HEK293T (cell line): ENCODE data around the gene TRPV4.

Experiments used
- CTCF ChIA-PET: fragments of 350-600 bp; formaldehyde crosslinking; extraction: SDS; loops from one replicate; lab custom pipeline; 2021; ENCODE audit warnings: antibody characterized with exemption, inconsistent platforms; lab: Yijun Ruan, JAX
- POLR2A ChIA-PET: fragments of 350-600 bp; formaldehyde crosslinking; extraction: SDS; loops from one replicate; lab custom pipeline; 2020; ENCODE audit warnings: antibody characterized with exemption, inconsistent platforms; lab: Yijun Ruan, JAX
- DNase-seq: peaks from one replicate; pipeline ENCODE4 v3.0.0; 2012; ENCODE audit warnings: mixed read lengths; ENCODE audit errors: extremely low spot score
- ARNT ChIP-seq: fragments of 450-650 bp; IDR thresholded peaks from 2 replicates; pipeline ENCODE4 v1.6.1; 2017; ENCODE audit warnings: mild to moderate bottlenecking
- BHLHE40 ChIP-seq: fragments of 450-650 bp; IDR thresholded peaks from 2 replicates; pipeline ENCODE4 v1.6.1; 2016; ENCODE audit warnings: mild to moderate bottlenecking, moderate library complexity, borderline replicate concordance
- CTBP1 ChIP-seq: fragments of 450-650 bp; IDR thresholded peaks from 2 replicates; pipeline ENCODE4 v1.6.1; 2016; ENCODE audit warnings: borderline replicate concordance
- ELF4 ChIP-seq: fragments of 450-650 bp; IDR thresholded peaks from 2 replicates; pipeline ENCODE4 v1.6.1; 2017; ENCODE audit warnings: antibody characterized with exemption
- FOXA1 ChIP-seq: fragments of 450-650 bp; IDR thresholded peaks from 2 replicates; pipeline ENCODE4 v1.6.1; 2016; ENCODE audit warnings: mild to moderate bottlenecking
- FOXK2 ChIP-seq: fragments of 450-650 bp; IDR thresholded peaks from 2 replicates; pipeline ENCODE4 v1.6.1; 2016; ENCODE audit warnings: mild to moderate bottlenecking
- FOXM1 ChIP-seq: fragments of 450-650 bp; IDR thresholded peaks from 2 replicates; pipeline ENCODE4 v1.6.1; 2017; ENCODE audit warnings: mild to moderate bottlenecking, borderline replicate concordance
- HDGF ChIP-seq: fragments of 450-650 bp; IDR thresholded peaks from 2 replicates; pipeline ENCODE4 v1.6.1; 2017; ENCODE audit warnings: antibody characterized with exemption, borderline replicate concordance
- L3MBTL2 ChIP-seq: fragments of 450-650 bp; conservative IDR thresholded peaks from 2 replicates; pipeline ENCODE4 v1.6.1; 2016; ENCODE audit warnings: mild to moderate bottlenecking
- LEF1 ChIP-seq: fragments of 450-650 bp; IDR thresholded peaks from 2 replicates; pipeline ENCODE4 v1.6.1; 2017; ENCODE audit warnings: mild to moderate bottlenecking, borderline replicate concordance
- NFRKB ChIP-seq: fragments of 450-650 bp; IDR thresholded peaks from 2 replicates; pipeline ENCODE4 v1.6.1; 2016; ENCODE audit warnings: mild to moderate bottlenecking, moderate library complexity
- SP1 ChIP-seq: fragments of 450-650 bp; IDR thresholded peaks from 2 replicates; pipeline ENCODE4 v1.6.1; 2017
- SUZ12 ChIP-seq: fragments of 450-650 bp; IDR thresholded peaks from 2 replicates; pipeline ENCODE4 v1.6.1; 2016; ENCODE audit warnings: mild to moderate bottlenecking
- TARDBP ChIP-seq: fragments of 450-650 bp; IDR thresholded peaks from 2 replicates; pipeline ENCODE4 v1.6.1; 2016
- ZNF384 ChIP-seq: fragments of 450-650 bp; IDR thresholded peaks from 2 replicates; pipeline ENCODE4 v1.6.1; 2016
- TF ChIP-seq, protein P1 (sequence below): fragments of 450-650 bp; IDR thresholded peaks from 2 replicates; pipeline ENCODE4 v1.6.1; 2016

TRPV4 gene

DNA sequence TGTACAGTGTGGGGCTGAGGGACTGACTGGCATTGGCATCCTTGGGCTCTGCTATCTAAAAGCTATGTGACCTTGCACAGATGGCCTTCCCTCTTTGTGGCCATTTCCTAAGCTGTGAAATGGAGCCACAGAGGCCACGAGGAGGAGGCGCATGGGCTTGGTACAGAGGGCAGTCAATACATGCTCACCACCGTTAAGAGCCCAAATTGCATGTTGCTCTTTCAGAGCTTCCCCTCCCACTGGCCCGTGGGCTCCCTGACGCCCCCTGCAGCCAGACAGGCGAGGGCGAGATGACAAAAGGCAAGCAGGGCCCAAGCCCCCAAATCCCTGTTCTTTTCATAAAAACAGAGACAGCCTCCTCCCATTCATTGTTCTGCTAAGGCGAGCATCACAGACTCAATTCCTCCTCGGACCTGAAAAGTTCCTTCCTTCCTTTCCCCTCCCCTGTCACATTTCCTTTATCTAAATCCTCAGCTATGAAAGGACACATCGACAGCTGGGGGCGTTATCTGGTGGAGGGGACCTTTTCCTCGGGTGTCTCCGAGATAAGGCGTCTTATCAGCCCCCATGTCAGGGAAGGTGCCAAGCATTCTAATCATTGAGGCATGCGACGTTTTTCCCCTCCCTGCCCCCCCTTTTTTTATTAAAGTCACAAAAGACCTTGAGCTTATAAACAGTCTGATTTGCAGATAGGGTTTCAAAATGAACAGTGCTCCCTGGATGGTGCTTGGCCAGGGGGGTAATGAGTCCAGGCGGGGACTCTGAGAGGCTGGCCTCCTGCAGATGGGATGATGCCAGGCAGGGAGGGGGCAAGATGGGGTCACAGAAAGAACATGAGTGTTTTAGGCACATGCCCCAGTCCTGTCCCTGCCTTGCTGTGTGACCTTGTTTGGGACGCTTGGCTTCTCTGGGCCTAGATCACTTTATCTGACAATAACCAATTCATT, 93.2 kb downstream of the TRPV4 start:
- CTCF ChIA-PET = interaction anchor here (0.7 to 2.4 kb wide), 9 partner anchors 9 to 145 kb away, joined by 3 to 22 read pairs (median 5); no protein-coding TSS in a partner anchor
- DNase-seq = peak; percentile 62
- POLR2A ChIA-PET = no interaction called here
- TF ChIP-seq ZNF384 (no peak), FOXM1 (no peak), FOXA1 (no peak), NFRKB (no peak), FOXK2 (no peak), SUZ12 (no peak), L3MBTL2 (no peak), ELF4 (no peak), HDGF (no peak), BHLHE40 (no peak), CTBP1 (no peak), TARDBP (no peak), LEF1 (no peak), SP1 (no peak), ARNT (no peak)
- TF ChIP-seq, protein P1, sequence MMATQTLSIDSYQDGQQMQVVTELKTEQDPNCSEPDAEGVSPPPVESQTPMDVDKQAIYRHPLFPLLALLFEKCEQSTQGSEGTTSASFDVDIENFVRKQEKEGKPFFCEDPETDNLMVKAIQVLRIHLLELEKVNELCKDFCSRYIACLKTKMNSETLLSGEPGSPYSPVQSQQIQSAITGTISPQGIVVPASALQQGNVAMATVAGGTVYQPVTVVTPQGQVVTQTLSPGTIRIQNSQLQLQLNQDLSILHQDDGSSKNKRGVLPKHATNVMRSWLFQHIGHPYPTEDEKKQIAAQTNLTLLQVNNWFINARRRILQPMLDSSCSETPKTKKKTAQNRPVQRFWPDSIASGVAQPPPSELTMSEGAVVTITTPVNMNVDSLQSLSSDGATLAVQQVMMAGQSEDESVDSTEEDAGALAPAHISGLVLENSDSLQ = no peak

DNA sequence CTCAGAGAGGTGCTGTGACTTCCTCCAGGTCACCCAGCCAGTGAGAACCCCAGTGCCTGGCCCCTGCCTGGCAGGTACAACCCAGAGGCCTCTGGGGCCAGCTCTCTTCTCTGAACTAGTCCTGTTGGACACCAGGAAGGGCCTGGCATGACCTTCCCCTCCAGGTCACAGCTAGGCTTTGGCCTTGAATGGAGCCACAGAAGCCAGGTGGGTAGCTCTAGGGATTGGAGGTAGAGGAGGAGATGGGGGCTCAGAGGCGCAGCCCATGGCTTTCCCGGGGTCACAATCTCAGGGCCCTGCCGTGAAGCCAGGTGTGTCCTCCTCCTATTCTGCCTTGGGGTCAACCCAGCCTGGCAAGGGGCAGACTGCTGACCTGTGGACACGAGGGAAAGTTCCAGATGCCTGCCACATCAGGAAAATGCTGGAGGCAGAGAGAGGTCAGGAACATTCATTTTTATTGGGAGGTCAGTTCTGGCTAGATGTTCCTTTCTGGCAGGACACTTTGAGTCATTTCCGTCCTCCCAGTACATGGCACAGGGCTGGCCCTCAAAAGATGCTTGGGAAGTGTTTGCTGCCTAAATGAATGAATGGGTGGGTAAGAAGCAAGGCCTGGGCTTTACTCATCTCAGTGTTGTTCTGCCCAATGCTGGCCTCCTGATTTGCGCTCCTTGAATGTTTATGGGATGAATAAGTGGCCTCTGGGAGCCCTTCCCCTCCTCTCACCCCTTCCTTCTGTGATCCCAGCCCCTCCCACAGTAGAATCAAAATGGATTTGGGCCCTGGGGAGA, 94.1 kb downstream of the TRPV4 start:
- no peak for DNase-seq
- TF ChIP-seq L3MBTL2 (no peak), HDGF (no peak)
- CTCF ChIA-PET = interaction anchor here (1.0 to 2.4 kb wide), 4 partner anchors 8 to 141 kb away, joined by 3 to 22 read pairs (median 6); no protein-coding TSS in a partner anchor
- POLR2A ChIA-PET = no interaction called here

DNA sequence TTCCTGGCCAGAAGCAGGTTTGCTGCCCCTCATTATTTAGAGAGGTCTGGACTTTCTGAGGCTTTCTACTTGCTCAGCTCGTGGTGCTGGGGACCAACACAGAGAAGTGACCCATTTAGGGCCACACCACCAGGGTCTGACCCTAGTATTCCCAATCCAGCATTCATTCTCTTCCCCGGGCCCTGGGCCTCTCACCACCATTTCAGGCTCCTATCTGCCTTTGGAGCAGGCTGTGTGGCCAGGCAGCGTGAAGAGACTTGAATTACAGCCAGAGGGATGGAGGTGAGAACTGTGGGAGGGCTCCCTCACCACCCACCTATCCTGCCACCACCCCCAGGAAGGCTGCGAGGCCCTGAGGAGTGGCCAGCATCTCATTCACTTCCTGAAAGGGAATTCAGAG, 95.0 kb downstream of the TRPV4 start:
- no peak for TF ChIP-seq TARDBP
- no peak for TF ChIP-seq BHLHE40
- no peak for TF ChIP-seq HDGF
- TF ChIP-seq ELF4 = no peak
- no peak for TF ChIP-seq FOXA1
- TF ChIP-seq, protein P1 = no peak
- TF ChIP-seq L3MBTL2 = no peak
- TF ChIP-seq LEF1 = no peak
- no peak for TF ChIP-seq ARNT
- ChIA-PET CTCF (interaction anchor here (2.4 kb wide), 1 partner anchor 140 kb away, joined by 22 read pairs; no protein-coding TSS in a partner anchor), POLR2A (no interaction called here)
- no peak for DNase-seq

DNA sequence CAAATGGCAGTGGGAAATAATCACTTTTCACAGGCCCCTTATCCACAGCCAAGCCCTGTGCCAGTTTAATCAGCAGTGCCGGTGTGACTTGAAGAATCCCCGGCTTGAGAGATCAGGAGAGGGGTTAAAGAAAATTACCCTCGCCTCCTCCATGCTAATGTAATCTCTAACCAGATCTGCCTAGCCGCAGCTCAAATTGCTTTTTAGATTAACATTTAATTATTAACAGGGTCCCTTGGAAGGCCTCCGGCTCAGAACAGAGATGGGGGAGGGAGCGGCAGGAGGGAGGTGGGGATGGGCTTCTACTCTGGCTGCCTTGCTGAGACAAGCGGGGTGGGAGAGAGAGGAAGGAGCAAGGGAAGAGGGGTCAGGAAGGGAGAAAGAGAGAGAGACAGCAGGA, 95.6 kb downstream of the TRPV4 start:
- ChIA-PET POLR2A (no interaction called here), CTCF (no interaction called here)
- DNase-seq = no peak
- TF ChIP-seq ELF4 (no peak), BHLHE40 (no peak), FOXK2 (no peak), L3MBTL2 (no peak), ARNT (no peak), TARDBP (no peak), NFRKB (no peak), ZNF384 (no peak), SP1 (no peak), FOXA1 (no peak), SUZ12 (no peak), LEF1 (no peak), HDGF (no peak), CTBP1 (no peak), FOXM1 (no peak)
- TF ChIP-seq, protein P1 = no peak

DNA sequence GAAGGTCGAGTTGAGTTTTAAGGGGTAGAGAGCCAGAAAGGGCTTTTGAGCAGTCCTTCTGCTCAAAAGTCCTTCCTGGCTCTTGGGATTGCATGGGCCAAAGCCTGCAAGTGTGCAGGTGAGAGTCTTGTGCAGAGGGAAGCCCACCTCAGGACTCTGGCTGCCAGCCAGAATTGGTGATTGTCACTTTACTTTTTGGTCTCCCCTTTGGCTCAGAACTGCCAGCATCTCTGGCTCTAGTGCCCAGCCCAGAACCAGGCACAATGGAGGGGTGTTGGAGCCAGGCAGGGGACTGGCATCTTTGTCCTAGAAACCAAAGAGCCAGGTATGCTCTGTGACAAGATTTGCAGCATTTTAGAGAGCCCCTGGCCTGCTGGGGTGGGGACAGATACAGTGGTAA, 96.1 kb downstream of the TRPV4 start:
- TF ChIP-seq BHLHE40 = no peak
- no peak for TF ChIP-seq NFRKB
- no peak for TF ChIP-seq SP1
- no peak for TF ChIP-seq ZNF384
- no peak for TF ChIP-seq ARNT
- TF ChIP-seq L3MBTL2 = no peak
- no peak for TF ChIP-seq ELF4
- no peak for TF ChIP-seq FOXK2
- TF ChIP-seq LEF1 = no peak
- no peak for TF ChIP-seq SUZ12
- TF ChIP-seq FOXM1 = no peak
- no peak for TF ChIP-seq CTBP1
- TF ChIP-seq, protein P1 = no peak
- no peak for TF ChIP-seq TARDBP
- no peak for TF ChIP-seq FOXA1
- ChIA-PET POLR2A (no interaction called here), CTCF (no interaction called here)
- DNase-seq = no peak
